Suprapubic skin (tissue), 4 donors: Measurements from ENCODE around the gene ACAA1.

Source experiments
- POLR2A ChIP-seq, 2 donors: fragments of 450-650 bp; IDR thresholded peaks; one replicate each; pipeline ENCODE4 v1.6.1; 2017; ENCODE audit warnings: antibody characterized with exemption in 2 of 2, mild to moderate bottlenecking in 2 of 2, moderate library complexity in 2 of 2
- POLR2AphosphoS5 ChIP-seq, 3 donors: sonication (generic); formaldehyde crosslinking; IDR thresholded peaks; one replicate each; pipeline ENCODE4 v1.6.1; 2017; ENCODE audit warnings: antibody characterized with exemption in 3 of 3
- TF ChIP-seq, protein P1 (sequence below), 2 donors: fragments of 200-600 bp in 1 of 2; fragments of 450-650 bp in 1 of 2; sonication (generic) in 1 of 2; IDR thresholded peaks; one replicate each; pipeline ENCODE4 v1.5.1; 2016 to 2019; ENCODE audit warnings: antibody characterized with exemption in 2 of 2, mild to moderate bottlenecking in 1 of 2, moderate library complexity in 1 of 2

GRCh38 chr3:38143511-38143910 lies 6.6 kb upstream of the ACAA1 start:
- TF ChIP-seq POLR2A (IDR thresholded peaks at IDR 0.05) = no peak
- TF ChIP-seq, protein P1, sequence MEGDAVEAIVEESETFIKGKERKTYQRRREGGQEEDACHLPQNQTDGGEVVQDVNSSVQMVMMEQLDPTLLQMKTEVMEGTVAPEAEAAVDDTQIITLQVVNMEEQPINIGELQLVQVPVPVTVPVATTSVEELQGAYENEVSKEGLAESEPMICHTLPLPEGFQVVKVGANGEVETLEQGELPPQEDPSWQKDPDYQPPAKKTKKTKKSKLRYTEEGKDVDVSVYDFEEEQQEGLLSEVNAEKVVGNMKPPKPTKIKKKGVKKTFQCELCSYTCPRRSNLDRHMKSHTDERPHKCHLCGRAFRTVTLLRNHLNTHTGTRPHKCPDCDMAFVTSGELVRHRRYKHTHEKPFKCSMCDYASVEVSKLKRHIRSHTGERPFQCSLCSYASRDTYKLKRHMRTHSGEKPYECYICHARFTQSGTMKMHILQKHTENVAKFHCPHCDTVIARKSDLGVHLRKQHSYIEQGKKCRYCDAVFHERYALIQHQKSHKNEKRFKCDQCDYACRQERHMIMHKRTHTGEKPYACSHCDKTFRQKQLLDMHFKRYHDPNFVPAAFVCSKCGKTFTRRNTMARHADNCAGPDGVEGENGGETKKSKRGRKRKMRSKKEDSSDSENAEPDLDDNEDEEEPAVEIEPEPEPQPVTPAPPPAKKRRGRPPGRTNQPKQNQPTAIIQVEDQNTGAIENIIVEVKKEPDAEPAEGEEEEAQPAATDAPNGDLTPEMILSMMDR (IDR thresholded peaks at IDR 0.05) = no peak
- no peak for TF ChIP-seq POLR2AphosphoS5 (IDR thresholded peaks at IDR 0.05)
